Measurements from ENCODE around the gene OPN1MW.
"Not testable (repeated sequence)": the region's sequence is repeated elsewhere in the genome, so short reads cannot be mapped to it uniquely, and the experiment has no call there.

DNA sequence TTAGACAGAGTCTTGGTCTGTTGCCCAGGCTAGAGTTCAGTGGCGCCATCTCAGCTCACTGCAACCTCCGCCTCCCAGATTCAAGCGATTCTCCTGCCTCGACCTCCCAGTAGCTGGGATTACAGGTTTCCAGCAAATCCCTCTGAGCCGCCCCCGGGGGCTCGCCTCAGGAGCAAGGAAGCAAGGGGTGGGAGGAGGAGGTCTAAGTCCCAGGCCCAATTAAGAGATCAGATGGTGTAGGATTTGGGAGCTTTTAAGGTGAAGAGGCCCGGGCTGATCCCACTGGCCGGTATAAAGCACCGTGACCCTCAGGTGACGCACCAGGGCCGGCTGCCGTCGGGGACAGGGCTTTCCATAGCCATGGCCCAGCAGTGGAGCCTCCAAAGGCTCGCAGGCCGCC, 37.1 kb downstream of the OPN1MW start, which contains the start of gene OPN1MW2:
- TF ChIP-seq EZH2 (IDR thresholded peaks at IDR 0.05; ENCODE audit: borderline replicate concordance, low read depth, low read length); HDGF (IDR thresholded peaks at IDR 0.05); CBX2 (IDR thresholded peaks at IDR 0.05; ENCODE audit: insufficient read depth, low read length, poor library complexity, severe bottlenecking); EP300 (IDR thresholded peaks at IDR 0.05; ENCODE audit: low read length): not testable (repeated sequence)
- TF ChIP-seq, protein P1, sequence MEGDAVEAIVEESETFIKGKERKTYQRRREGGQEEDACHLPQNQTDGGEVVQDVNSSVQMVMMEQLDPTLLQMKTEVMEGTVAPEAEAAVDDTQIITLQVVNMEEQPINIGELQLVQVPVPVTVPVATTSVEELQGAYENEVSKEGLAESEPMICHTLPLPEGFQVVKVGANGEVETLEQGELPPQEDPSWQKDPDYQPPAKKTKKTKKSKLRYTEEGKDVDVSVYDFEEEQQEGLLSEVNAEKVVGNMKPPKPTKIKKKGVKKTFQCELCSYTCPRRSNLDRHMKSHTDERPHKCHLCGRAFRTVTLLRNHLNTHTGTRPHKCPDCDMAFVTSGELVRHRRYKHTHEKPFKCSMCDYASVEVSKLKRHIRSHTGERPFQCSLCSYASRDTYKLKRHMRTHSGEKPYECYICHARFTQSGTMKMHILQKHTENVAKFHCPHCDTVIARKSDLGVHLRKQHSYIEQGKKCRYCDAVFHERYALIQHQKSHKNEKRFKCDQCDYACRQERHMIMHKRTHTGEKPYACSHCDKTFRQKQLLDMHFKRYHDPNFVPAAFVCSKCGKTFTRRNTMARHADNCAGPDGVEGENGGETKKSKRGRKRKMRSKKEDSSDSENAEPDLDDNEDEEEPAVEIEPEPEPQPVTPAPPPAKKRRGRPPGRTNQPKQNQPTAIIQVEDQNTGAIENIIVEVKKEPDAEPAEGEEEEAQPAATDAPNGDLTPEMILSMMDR (IDR thresholded peaks at IDR 0.05 in 2 of 3, conservative IDR thresholded peaks at IDR 0.05 in 1 of 3; ENCODE audit: insufficient read depth in 2 of 3, low read depth in 1 of 3, low read length in 3 of 3), result not testable (repeated sequence)

All from K562 (cell line).